Right atrium auricular region (tissue), 2 donors: ENCODE measurements around the gene NT5C1A. TPM values are rescaled to one million over a fixed set of nuclear protein-coding genes. Genes with fewer than 3 reads are reported as not detected.

Experiments
- DNase-seq: peaks from one replicate; pipeline ENCODE4 v3.0.0-alpha.2; 2019; ENCODE audit warnings: low spot score
- H3K27ac ChIP-seq, 2 donors: fragments of 200-600 bp; sonication (generic); 1 replicate in 1 of 2; 2 replicates in 1 of 2; pipeline ENCODE4 v1.5.1; 2016 to 2019
- H3K27me3 ChIP-seq, 2 donors: fragments of 200-600 bp; sonication (generic); one replicate each; pipeline versions ENCODE4 v1.5.1 to v1.6.0; 2017 to 2019
- H3K36me3 ChIP-seq: fragments of 200-600 bp; sonication (generic); one replicate; pipeline ENCODE4 v1.5.1; 2016
- H3K4me1 ChIP-seq, 2 donors: fragments of 200-600 bp; sonication (generic); one replicate each; pipeline versions ENCODE4 v1.5.1 to v1.6.0; 2017 to 2019
- H3K4me3 ChIP-seq, 2 donors: fragments of 200-600 bp; sonication (generic); 1 replicate in 1 of 2; 2 replicates in 1 of 2; pipeline ENCODE4 v1.5.1; 2017 to 2019; ENCODE audit warnings: mild to moderate bottlenecking in 1 of 2, moderate library complexity in 1 of 2
- H3K9me3 ChIP-seq, 2 donors: fragments of 200-600 bp; sonication (generic); one replicate each; pipeline ENCODE4 v1.5.1; 2019
- CTCF ChIP-seq, 2 donors: fragments of 200-600 bp; sonication (generic); IDR thresholded peaks; one replicate each; pipeline ENCODE4 v1.5.1; 2019; ENCODE audit warnings: antibody characterized with exemption in 2 of 2
- total RNA-seq, 2 donors: library from RNA; depleted of rRNA; stranded (reverse); fragments of >200 nt; gene quantifications; one replicate each; pipeline ENCODE4 v1.1.0, GENCODE V29; 2016

Gene NT5C1A
- 10 to 100 TPM in 1 of 2 donors, 1 to 10 TPM in 1; 4.6 to 24.6 TPM for total RNA-seq

GRCh38 chr1:39671793-39672550 is at the start of gene NT5C1A:
NT5C1A (minus strand) TSS chr1:39672107; CDS start chr1:39672038, 69 bp downstream.
- TF ChIP-seq CTCF (IDR thresholded peaks at IDR 0.05): no peak
- H3K4me3 ChIP-seq: peak within 1 kb of the TSS; percentile 56 to 64
- no peak for DNase-seq
- H3K4me1 ChIP-seq: peaks cover 0 to 46% of the 10 kb centered on the region in 2 donors
- no peaks in the 10 kb centered on the region for H3K27me3 ChIP-seq
- no peaks in the 10 kb centered on the region for H3K36me3 ChIP-seq
- H3K9me3 ChIP-seq: no peaks in the 10 kb centered on the region
- H3K27ac ChIP-seq: peak within 1 kb of the TSS; percentile 69 to 85

- Histone ChIP-seq H3K4me3 (no peak overlapping the region), H3K27ac (no peak overlapping the region), H3K4me1 (no peaks in the 10 kb centered on the region), H3K9me3 (no peaks in the 10 kb centered on the region), H3K36me3 (no peaks in the 10 kb centered on the region), H3K27me3 (no peaks in the 10 kb centered on the region)
- no peak for DNase-seq
- TF ChIP-seq CTCF (IDR thresholded peaks at IDR 0.05): no peak
Observed at GRCh38 chr1:39721664-39722063, 49.8 kb upstream of the NT5C1A start.

GRCh38 chr1:39720094-39720999 is 48.4 kb upstream of the NT5C1A start:
- DNase-seq: no peak
- no peaks in the 10 kb centered on the region for H3K4me1 ChIP-seq
- no peaks in the 10 kb centered on the region for H3K27me3 ChIP-seq
- TF ChIP-seq CTCF (IDR thresholded peaks at IDR 0.05): peak; percentile 59 to 78
- no peak overlapping the region for H3K4me3 ChIP-seq
- no peak overlapping the region for H3K27ac ChIP-seq
- H3K9me3 ChIP-seq: no peaks in the 10 kb centered on the region
- H3K36me3 ChIP-seq: no peaks in the 10 kb centered on the region

GRCh38 chr1:39717809-39718208 is 45.9 kb upstream of the NT5C1A start:
- H3K27ac ChIP-seq: no peak overlapping the region
- H3K4me3 ChIP-seq: no peak overlapping the region
- no peak for DNase-seq
- no peak for TF ChIP-seq CTCF (IDR thresholded peaks at IDR 0.05)
- H3K9me3 ChIP-seq: no peaks in the 10 kb centered on the region
- H3K27me3 ChIP-seq: no peaks in the 10 kb centered on the region
- H3K4me1 ChIP-seq: no peaks in the 10 kb centered on the region
- H3K36me3 ChIP-seq: no peaks in the 10 kb centered on the region

GRCh38 chr1:39713557-39713956 is 41.6 kb upstream of the NT5C1A start:
- TF ChIP-seq CTCF (IDR thresholded peaks at IDR 0.05): no peak
- H3K4me1 ChIP-seq: no peaks in the 10 kb centered on the region
- no peaks in the 10 kb centered on the region for H3K36me3 ChIP-seq
- no peak overlapping the region for H3K27ac ChIP-seq
- H3K4me3 ChIP-seq: no peak overlapping the region
- H3K9me3 ChIP-seq: no peaks in the 10 kb centered on the region
- no peaks in the 10 kb centered on the region for H3K27me3 ChIP-seq
- no peak for DNase-seq
